Subcutaneous adipose tissue (tissue), 4 donors: ENCODE measurements around the gene ARF3. TPM values are rescaled to one million over a fixed set of nuclear protein-coding genes. Genes with fewer than 3 reads are reported as not detected.

Source experiments
- total RNA-seq, 4 donors: library from RNA; depleted of rRNA; stranded (reverse); fragments of >200 nt; gene quantifications; one replicate each; pipeline ENCODE4 v1.1.0, GENCODE V29; 2016
- TF ChIP-seq, protein P1 (sequence below): fragments of 450-650 bp; IDR thresholded peaks from one replicate; pipeline ENCODE4 v1.5.1; 2016; ENCODE audit warnings: low read depth, mild to moderate bottlenecking, control low read depth, antibody characterized with exemption, moderate library complexity

ARF3 gene
- total RNA-seq, 4 donors from 2014 or later: 39.9 to 58.4 (median 48.5) TPM

DNA sequence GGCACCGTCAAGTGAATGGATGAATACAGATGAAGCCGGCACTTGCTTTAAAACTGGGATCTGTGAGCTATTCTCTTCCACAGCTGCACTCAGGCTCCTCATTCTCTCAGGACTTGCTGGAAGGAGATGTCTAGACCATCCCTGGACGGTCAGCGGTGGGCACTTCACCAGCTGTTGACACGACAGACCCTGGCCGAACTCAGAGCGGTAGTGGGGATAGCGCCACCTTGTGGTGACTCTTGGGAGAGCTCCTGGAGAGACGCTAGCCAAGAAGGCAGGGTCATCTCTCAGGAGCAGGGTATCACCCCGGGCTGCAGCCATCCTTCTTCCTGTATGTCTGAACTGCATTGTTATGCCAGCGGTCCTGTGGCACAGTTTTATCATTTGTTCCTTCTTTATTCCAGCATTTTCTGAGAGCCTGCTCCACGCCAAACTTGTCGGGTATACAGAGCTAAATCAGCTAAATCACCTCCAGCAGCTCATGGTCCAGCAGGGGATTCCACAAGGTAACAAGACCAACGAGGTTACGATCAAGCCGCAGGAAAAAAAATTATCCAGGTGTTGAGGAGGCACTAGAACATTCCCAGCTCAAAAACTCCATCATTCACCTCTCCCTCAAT, 30.9 kb upstream of the ARF3 start:
- TF ChIP-seq, protein P1, sequence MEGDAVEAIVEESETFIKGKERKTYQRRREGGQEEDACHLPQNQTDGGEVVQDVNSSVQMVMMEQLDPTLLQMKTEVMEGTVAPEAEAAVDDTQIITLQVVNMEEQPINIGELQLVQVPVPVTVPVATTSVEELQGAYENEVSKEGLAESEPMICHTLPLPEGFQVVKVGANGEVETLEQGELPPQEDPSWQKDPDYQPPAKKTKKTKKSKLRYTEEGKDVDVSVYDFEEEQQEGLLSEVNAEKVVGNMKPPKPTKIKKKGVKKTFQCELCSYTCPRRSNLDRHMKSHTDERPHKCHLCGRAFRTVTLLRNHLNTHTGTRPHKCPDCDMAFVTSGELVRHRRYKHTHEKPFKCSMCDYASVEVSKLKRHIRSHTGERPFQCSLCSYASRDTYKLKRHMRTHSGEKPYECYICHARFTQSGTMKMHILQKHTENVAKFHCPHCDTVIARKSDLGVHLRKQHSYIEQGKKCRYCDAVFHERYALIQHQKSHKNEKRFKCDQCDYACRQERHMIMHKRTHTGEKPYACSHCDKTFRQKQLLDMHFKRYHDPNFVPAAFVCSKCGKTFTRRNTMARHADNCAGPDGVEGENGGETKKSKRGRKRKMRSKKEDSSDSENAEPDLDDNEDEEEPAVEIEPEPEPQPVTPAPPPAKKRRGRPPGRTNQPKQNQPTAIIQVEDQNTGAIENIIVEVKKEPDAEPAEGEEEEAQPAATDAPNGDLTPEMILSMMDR: no peak

- TF ChIP-seq, protein P1: no peak
Observed at GRCh38 chr12:48986720-48987291, 29.5 kb upstream of the ARF3 start.

- TF ChIP-seq, protein P1: no peak
Observed at GRCh38 chr12:48985901-48986300, 28.6 kb upstream of the ARF3 start.

DNA sequence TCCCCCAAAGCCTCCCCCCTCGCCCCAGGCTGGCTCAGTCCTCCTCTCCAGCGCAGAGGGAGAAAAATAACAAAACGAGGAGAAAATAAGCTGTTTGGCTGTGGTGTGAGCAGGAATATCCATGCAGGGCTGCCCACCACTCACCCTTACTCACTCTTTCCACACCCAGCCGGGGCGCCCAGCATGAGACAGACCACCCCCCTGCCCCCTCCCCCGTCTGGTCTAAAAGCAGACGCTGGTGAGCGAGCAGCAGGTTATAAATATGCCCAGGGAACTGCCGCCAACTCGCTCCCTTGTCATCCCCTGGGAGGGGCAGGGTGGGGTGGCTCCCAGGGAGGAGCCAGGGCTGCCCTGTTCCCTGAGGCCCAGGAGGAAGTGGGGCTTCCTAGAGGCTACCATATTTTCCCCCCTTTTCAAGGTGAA, 28.2 kb upstream of the ARF3 start:
- TF ChIP-seq, protein P1: no peak

DNA sequence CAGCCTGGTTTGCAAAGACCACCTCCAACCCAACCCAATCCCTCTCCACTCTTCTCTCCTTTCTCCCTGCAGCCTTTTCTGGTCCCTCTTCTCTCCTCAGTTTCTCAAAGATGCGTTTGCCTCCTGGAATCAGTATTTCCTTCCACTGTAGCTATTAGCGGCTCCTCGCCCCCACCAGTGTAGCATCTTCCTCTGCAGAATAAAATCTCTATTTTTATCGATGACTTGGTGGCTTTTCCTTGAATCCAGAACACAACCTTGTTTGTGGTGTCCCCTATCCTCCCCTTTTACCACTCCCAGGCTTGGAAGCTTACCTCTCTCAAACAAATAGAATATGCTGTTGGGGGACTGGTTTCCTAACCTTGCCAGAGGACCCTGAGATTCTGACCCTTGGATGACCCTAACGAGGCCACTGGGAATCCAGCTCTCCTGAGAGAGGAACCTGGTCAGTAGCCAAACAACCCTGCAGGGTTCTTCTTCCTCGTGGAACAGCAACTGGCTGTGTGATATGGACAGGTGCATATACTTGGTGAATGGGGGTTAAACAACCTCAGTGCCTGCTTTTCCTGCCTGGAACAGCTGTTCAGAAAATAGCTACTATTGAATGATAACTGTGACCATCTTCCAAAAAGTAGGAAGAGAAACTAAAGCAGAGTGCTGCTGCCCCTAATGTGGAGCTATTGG, 25.3 kb upstream of the ARF3 start:
- TF ChIP-seq, protein P1: no peak

- TF ChIP-seq, protein P1: no peak
Observed at GRCh38 chr12:48981757-48982157, 24.5 kb upstream of the ARF3 start.

DNA sequence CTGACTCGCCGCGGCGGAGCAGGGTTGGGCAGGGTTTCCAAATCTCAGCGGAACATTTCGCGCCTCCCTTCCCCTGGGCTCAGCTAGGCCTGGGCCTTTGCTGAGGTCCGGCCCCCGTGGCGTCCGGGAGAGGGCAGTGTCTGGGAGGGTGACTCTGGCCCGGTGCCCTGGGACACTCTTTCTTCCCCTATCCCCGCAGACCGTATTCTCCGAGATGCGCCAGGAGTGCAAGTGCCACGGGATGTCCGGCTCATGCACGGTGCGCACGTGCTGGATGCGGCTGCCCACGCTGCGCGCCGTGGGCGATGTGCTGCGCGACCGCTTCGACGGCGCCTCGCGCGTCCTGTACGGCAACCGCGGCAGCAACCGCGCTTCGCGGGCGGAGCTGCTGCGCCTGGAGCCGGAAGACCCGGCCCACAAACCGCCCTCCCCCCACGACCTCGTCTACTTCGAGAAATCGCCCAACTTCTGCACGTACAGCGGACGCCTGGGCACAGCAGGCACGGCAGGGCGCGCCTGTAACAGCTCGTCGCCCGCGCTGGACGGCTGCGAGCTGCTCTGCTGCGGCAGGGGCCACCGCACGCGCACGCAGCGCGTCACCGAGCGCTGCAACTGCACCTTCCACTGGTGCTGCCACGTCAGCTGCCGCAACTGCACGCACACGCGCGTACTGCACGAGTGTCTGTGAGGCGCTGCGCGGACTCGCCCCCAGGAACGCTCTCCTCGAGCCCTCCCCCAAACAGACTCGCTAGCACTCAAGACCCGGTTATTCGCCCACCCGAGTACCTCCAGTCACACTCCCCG, 23.9 kb upstream of the ARF3 start:
- TF ChIP-seq, protein P1: no peak
